Ascending aorta (tissue), 2 donors: Measurements from ENCODE around the gene TRAF3. TPM values are rescaled to one million over a fixed set of nuclear protein-coding genes. Genes with fewer than 3 reads are reported as not detected.

Experiments used
- DNase-seq, 2 donors: peaks; one replicate each; pipeline ENCODE4 v3.0.0-alpha.2; 2019; ENCODE audit warnings: low spot score in 2 of 2
- H3K27ac ChIP-seq, 2 donors: fragments of 200-600 bp; sonication (generic); one replicate each; pipeline ENCODE4 v1.5.1; 2016 to 2017; ENCODE audit warnings: mild to moderate bottlenecking in 1 of 2
- H3K27me3 ChIP-seq: fragments of 200-600 bp; sonication (generic); one replicate; pipeline ENCODE4 v1.5.1; 2017
- H3K36me3 ChIP-seq, 2 donors: fragments of 200-600 bp; sonication (generic); one replicate each; pipeline ENCODE4 v1.5.1; 2016
- H3K4me1 ChIP-seq, 2 donors: fragments of 200-600 bp; sonication (generic); one replicate each; pipeline ENCODE4 v1.5.1; 2016 to 2017; ENCODE audit warnings: mild to moderate bottlenecking in 1 of 2
- H3K4me3 ChIP-seq, 2 donors: fragments of 200-600 bp; sonication (generic); one replicate each; pipeline ENCODE4 v1.5.1; 2016 to 2017; ENCODE audit warnings: mild to moderate bottlenecking in 1 of 2
- H3K9me3 ChIP-seq, 2 donors: fragments of 200-600 bp; sonication (generic); one replicate each; pipeline ENCODE4 v1.5.1; 2016
- intact Hi-C: fragments of 100-400 bp; cut with DNase I; formaldehyde crosslinking; loops from one replicate; pipeline ENCODE4 v1.15.1; 2023
- total RNA-seq: library from RNA; depleted of rRNA; stranded (reverse); fragments of >200 nt; gene quantifications from one replicate; pipeline ENCODE4 v1.1.0, GENCODE V29; 2016
- TF ChIP-seq, protein P1 (sequence below), 3 experiments: fragments of 200-600 bp in 2 of 3; fragments of 450-650 bp in 1 of 3; sonication (generic) in 2 of 3; IDR thresholded peaks; one replicate each; pipeline ENCODE4 v1.5.1; 2016 to 2019; ENCODE audit warnings: antibody characterized with exemption in 3 of 3, mild to moderate bottlenecking in 1 of 3, moderate library complexity in 1 of 3

Gene TRAF3
- total RNA-seq, 1 donor from 2014 or later: 12.2 TPM

- no peak for DNase-seq
- Histone ChIP-seq H3K36me3 (no peaks in the 10 kb centered on the region), H3K4me1 (no peaks in the 10 kb centered on the region), H3K9me3 (peaks cover 0 to 18% of the 10 kb centered on the region in 2 donors), H3K27ac (no peak overlapping the region), H3K4me3 (no peak overlapping the region), H3K27me3 (no peaks in the 10 kb centered on the region)
- intact Hi-C loops: no loop called here
- TF ChIP-seq, protein P1, sequence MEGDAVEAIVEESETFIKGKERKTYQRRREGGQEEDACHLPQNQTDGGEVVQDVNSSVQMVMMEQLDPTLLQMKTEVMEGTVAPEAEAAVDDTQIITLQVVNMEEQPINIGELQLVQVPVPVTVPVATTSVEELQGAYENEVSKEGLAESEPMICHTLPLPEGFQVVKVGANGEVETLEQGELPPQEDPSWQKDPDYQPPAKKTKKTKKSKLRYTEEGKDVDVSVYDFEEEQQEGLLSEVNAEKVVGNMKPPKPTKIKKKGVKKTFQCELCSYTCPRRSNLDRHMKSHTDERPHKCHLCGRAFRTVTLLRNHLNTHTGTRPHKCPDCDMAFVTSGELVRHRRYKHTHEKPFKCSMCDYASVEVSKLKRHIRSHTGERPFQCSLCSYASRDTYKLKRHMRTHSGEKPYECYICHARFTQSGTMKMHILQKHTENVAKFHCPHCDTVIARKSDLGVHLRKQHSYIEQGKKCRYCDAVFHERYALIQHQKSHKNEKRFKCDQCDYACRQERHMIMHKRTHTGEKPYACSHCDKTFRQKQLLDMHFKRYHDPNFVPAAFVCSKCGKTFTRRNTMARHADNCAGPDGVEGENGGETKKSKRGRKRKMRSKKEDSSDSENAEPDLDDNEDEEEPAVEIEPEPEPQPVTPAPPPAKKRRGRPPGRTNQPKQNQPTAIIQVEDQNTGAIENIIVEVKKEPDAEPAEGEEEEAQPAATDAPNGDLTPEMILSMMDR (IDR thresholded peaks at IDR 0.05): no peak
These were observed 39.6 kb upstream of the TRAF3 start for GRCh38 chr14:102737402-102738372.

GRCh38 chr14:102738373-102739189 lies 38.7 kb upstream of the TRAF3 start:
- H3K27me3 ChIP-seq: no peaks in the 10 kb centered on the region
- no peak for DNase-seq
- H3K4me3 ChIP-seq: no peak overlapping the region
- H3K4me1 ChIP-seq: no peaks in the 10 kb centered on the region
- peaks cover 0 to 21% of the 10 kb centered on the region in 2 donors for H3K9me3 ChIP-seq
- H3K27ac ChIP-seq: no peak overlapping the region
- intact Hi-C loops: no loop called here
- TF ChIP-seq, protein P1 (IDR thresholded peaks at IDR 0.05): no peak
- no peaks in the 10 kb centered on the region for H3K36me3 ChIP-seq

DNA sequence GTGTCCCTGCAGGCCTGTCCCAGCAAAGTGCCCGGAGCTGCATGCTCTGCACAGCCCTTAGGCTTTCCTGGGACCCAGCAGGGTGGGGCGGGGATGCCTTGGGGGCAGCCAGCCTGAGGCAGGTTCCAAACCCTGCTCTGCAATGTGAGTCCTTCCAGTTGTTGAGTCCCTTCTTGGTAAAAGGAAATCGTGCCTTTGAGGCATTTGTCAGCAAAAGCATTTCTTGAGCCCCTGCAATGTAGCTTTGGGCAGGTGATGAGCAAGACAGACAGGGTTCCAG lies 38.1 kb upstream of the TRAF3 start:
- H3K27me3 ChIP-seq: no peaks in the 10 kb centered on the region
- no peaks in the 10 kb centered on the region for H3K36me3 ChIP-seq
- no peak overlapping the region for H3K4me3 ChIP-seq
- no peak for DNase-seq
- no peaks in the 10 kb centered on the region for H3K4me1 ChIP-seq
- TF ChIP-seq, protein P1 (IDR thresholded peaks at IDR 0.05): no peak
- intact Hi-C loops: no loop called here
- H3K27ac ChIP-seq: no peak overlapping the region
- H3K9me3 ChIP-seq: peaks cover 0 to 21% of the 10 kb centered on the region in 2 donors

- no peak overlapping the region for H3K4me3 ChIP-seq
- TF ChIP-seq, protein P1 (IDR thresholded peaks at IDR 0.05): no peak
- H3K9me3 ChIP-seq: peaks cover 0 to 10% of the 10 kb centered on the region in 2 donors
- H3K4me1 ChIP-seq: no peaks in the 10 kb centered on the region
- H3K27me3 ChIP-seq: no peaks in the 10 kb centered on the region
- no peak for DNase-seq
- no peaks in the 10 kb centered on the region for H3K36me3 ChIP-seq
- no peak overlapping the region for H3K27ac ChIP-seq
- intact Hi-C loops: no loop called here
These were observed 30.4 kb upstream of the TRAF3 start for GRCh38 chr14:102746634-102747438.

GRCh38 chr14:102748806-102749205 lies 28.4 kb upstream of the TRAF3 start:
- no peaks in the 10 kb centered on the region for H3K4me1 ChIP-seq
- no peaks in the 10 kb centered on the region for H3K36me3 ChIP-seq
- H3K27ac ChIP-seq: no peak overlapping the region
- H3K9me3 ChIP-seq: no peaks in the 10 kb centered on the region
- no peak overlapping the region for H3K4me3 ChIP-seq
- H3K27me3 ChIP-seq: no peaks in the 10 kb centered on the region
- DNase-seq: no peak
- TF ChIP-seq, protein P1 (IDR thresholded peaks at IDR 0.05): no peak
- intact Hi-C loops: no loop called here
